H1 (cell line): Measurements from ENCODE around the gene CELSR1. TPM values are rescaled to one million over a fixed set of nuclear protein-coding genes. Genes with fewer than 3 reads are reported as not detected.

ENCODE experiments used
- CTCF ChIA-PET: fragments of 300-600 bp; sonication (Branson Sonifier 250); formaldehyde crosslinking; loops from one replicate; lab custom pipeline; 2021; ENCODE audit not compliant: partially characterized antibody; lab: Charles Lee
- POLR2A ChIA-PET: fragments of 300-600 bp; sonication (Branson Sonifier 250); formaldehyde crosslinking; loops from one replicate; lab custom pipeline; 2021; ENCODE audit warnings: inconsistent platforms; ENCODE audit not compliant: partially characterized antibody; lab: Charles Lee
- DNase-seq, 2 experiments: peaks; one replicate each; pipeline versions ENCODE4 v3.0.0 to v3.0.0-alpha.2; 2010 to 2022; ENCODE audit warnings: low spot score in 2 of 2, low read depth in 1 of 2, mixed read lengths in 1 of 2
- FAIRE-seq: peaks from 2 replicates; lab custom pipeline; 2011; peaks lifted over from hg19 to GRCh38; lab: Jason Lieb, UNC
- H2AFZ ChIP-seq: 2 replicates; pipeline ENCODE4 v1.8.1; 2012; ENCODE audit warnings: low read length, inconsistent platforms
- H2AK5ac ChIP-seq: 2 replicates; pipeline ENCODE4 v1.6.1; 2013; ENCODE audit warnings: low read depth, low read length
- H2BK120ac ChIP-seq: replicated peaks from 2 replicates; pipeline ENCODE3; 2013; ENCODE audit warnings: low read depth, low read length, inconsistent platforms
- H2BK12ac ChIP-seq: 2 replicates; pipeline ENCODE4 v1.6.1; 2013; ENCODE audit warnings: low read depth, low read length
- H2BK15ac ChIP-seq: 2 replicates; pipeline ENCODE4 v1.6.1; 2013; ENCODE audit warnings: low read length
- H2BK20ac ChIP-seq: 2 replicates; pipeline ENCODE4 v1.6.1; 2013; ENCODE audit warnings: low read length
- H2BK5ac ChIP-seq: 2 replicates; pipeline ENCODE4 v1.6.1; 2013; ENCODE audit warnings: low read depth, low read length
- H3K14ac ChIP-seq: 2 replicates; pipeline ENCODE4 v1.6.1; 2013; ENCODE audit warnings: inconsistent platforms; ENCODE audit not compliant: insufficient read length
- H3K18ac ChIP-seq: 2 replicates; pipeline ENCODE4 v1.6.1; 2013; ENCODE audit warnings: low read length; ENCODE audit errors: extremely low read depth
- H3K23ac ChIP-seq: 2 replicates; pipeline ENCODE4 v1.6.1; 2013; ENCODE audit warnings: inconsistent platforms; ENCODE audit not compliant: insufficient read length
- H3K23me2 ChIP-seq: 2 replicates; pipeline ENCODE4 v1.6.1; 2013; ENCODE audit warnings: low read depth, low read length
- H3K27ac ChIP-seq: 2 replicates; pipeline ENCODE4 v1.6.1; 2011; ENCODE audit warnings: low read depth, low read length, inconsistent platforms
- H3K27me3 ChIP-seq, 4 experiments: replicated peaks in 1 of 4; 1 replicate in 1 of 4; 2 replicates in 3 of 4; pipeline versions ENCODE4 v1.6.1 to v1.8.1; 2011 to 2013; ENCODE audit warnings: low read length in 3 of 4, mild to moderate bottlenecking in 3 of 4, inconsistent platforms in 2 of 4, mixed read lengths in 2 of 4, moderate library complexity in 1 of 4; ENCODE audit not compliant: control insufficient read depth in 3 of 4, insufficient read depth in 3 of 4; ENCODE audit errors: extremely low read depth in 1 of 4
- H3K36me3 ChIP-seq, 4 experiments: 2 replicates each; pipeline versions ENCODE4 v1.6.1 to v1.8.1; 2011 to 2013; ENCODE audit warnings: mild to moderate bottlenecking in 4 of 4, low read length in 3 of 4, moderate library complexity in 2 of 4, control low read depth in 1 of 4, inconsistent platforms in 1 of 4; ENCODE audit not compliant: insufficient read depth in 4 of 4, control insufficient read depth in 2 of 4
- H3K4ac ChIP-seq: replicated peaks from 2 replicates; pipeline ENCODE3; 2013; ENCODE audit warnings: low read length, low read depth, mixed read lengths, inconsistent platforms; ENCODE audit not compliant: insufficient read length
- H3K4me1 ChIP-seq, 4 experiments: replicated peaks in 1 of 4; 1 replicate in 1 of 4; 2 replicates in 3 of 4; pipeline versions ENCODE4 v1.6.1 to v1.8.1; 2011 to 2013; ENCODE audit warnings: low read length in 3 of 4, inconsistent platforms in 2 of 4, mixed read lengths in 1 of 4; ENCODE audit not compliant: insufficient read depth in 4 of 4, control insufficient read depth in 3 of 4
- H3K4me2 ChIP-seq, 2 experiments: 2 replicates each; pipeline versions ENCODE4 v1.6.1 to v1.8.1; 2011 to 2013; ENCODE audit warnings: low read depth in 2 of 2, low read length in 2 of 2, control low read depth in 1 of 2, inconsistent platforms in 1 of 2, mild to moderate bottlenecking in 1 of 2; ENCODE audit not compliant: insufficient read depth in 1 of 2
- H3K4me3 ChIP-seq, 4 experiments: fragments of 200-600, 300-600 bp in 1 of 4; sonication (generic), shearing (Covaris generic), sonication (Bioruptor Twin) in 1 of 4; 2 replicates each; pipeline versions ENCODE4 v1.5.1 to v1.8.1; 2011 to 2016; ENCODE audit warnings: low read length in 4 of 4, low read depth in 3 of 4, control low read depth in 2 of 4, inconsistent platforms in 2 of 4, mild to moderate bottlenecking in 2 of 4, mixed read lengths in 1 of 4, moderate library complexity in 1 of 4; ENCODE audit not compliant: insufficient read depth in 2 of 4; ENCODE audit errors: extremely low read depth in 1 of 4
- H3K56ac ChIP-seq: replicated peaks from 2 replicates; pipeline ENCODE3; 2013; ENCODE audit warnings: low read depth, mild to moderate bottlenecking, mixed read lengths, low read length, inconsistent platforms; ENCODE audit not compliant: insufficient read length
- H3K79me1 ChIP-seq: 2 replicates; pipeline ENCODE4 v1.6.1; 2013; ENCODE audit warnings: low read depth, low read length, control low read depth
- H3K79me2 ChIP-seq, 2 experiments: 2 replicates each; pipeline versions ENCODE4 v1.6.1 to v1.8.1; 2012 to 2013; ENCODE audit warnings: low read length in 2 of 2, mild to moderate bottlenecking in 2 of 2, inconsistent platforms in 1 of 2; ENCODE audit not compliant: insufficient read depth in 2 of 2, control insufficient read depth in 1 of 2
- H3K9ac ChIP-seq, 4 experiments: replicated peaks in 1 of 4; 1 replicate in 1 of 4; 2 replicates in 3 of 4; pipeline versions ENCODE4 v1.6.1 to v1.8.1; 2011 to 2013; ENCODE audit warnings: low read depth in 3 of 4, low read length in 3 of 4, control low read depth in 2 of 4, mild to moderate bottlenecking in 2 of 4, moderate library complexity in 2 of 4, inconsistent platforms in 1 of 4; ENCODE audit errors: extremely low read depth in 1 of 4
- H3K9me3 ChIP-seq, 2 experiments: 2 replicates each; pipeline versions ENCODE4 v1.6.1 to v1.8.1; 2012 to 2013; ENCODE audit warnings: mild to moderate bottlenecking in 2 of 2, moderate library complexity in 2 of 2, control low read depth in 1 of 2, inconsistent platforms in 1 of 2, low read depth in 1 of 2, low read length in 1 of 2, mixed read lengths in 1 of 2; ENCODE audit not compliant: insufficient read depth in 2 of 2
- H4K20me1 ChIP-seq, 2 experiments: replicated peaks in 1 of 2; 2 replicates each; pipeline versions ENCODE3 to v1.8.1; 2011 to 2013; ENCODE audit warnings: inconsistent platforms in 2 of 2, low read length in 2 of 2, mild to moderate bottlenecking in 1 of 2; ENCODE audit not compliant: insufficient read depth in 2 of 2, control insufficient read depth in 1 of 2
- H4K5ac ChIP-seq: 2 replicates; pipeline ENCODE4 v1.6.1; 2013; ENCODE audit warnings: low read length, low read depth, mixed read lengths, inconsistent platforms; ENCODE audit not compliant: insufficient read length
- H4K8ac ChIP-seq: 2 replicates; pipeline ENCODE4 v1.8.0; 2013; ENCODE audit warnings: mild to moderate bottlenecking, moderate library complexity, low read length, inconsistent platforms; ENCODE audit not compliant: insufficient read depth; ENCODE audit errors: extremely low read depth
- H4K91ac ChIP-seq: replicated peaks from 2 replicates; pipeline ENCODE3; 2013; ENCODE audit warnings: low read length, mixed read lengths, inconsistent platforms; ENCODE audit not compliant: insufficient read length
- ASH2L ChIP-seq: fragments of 200-600, 300-600 bp; sonication (generic); IDR thresholded peaks from one replicate; pipeline ENCODE4 v1.7.1; 2017; ENCODE audit warnings: low read length
- BACH1 ChIP-seq: IDR thresholded peaks from 2 replicates; pipeline ENCODE4 v1.6.1; 2012; ENCODE audit warnings: low read length, improper control_type of control experiment
- KDM4A ChIP-seq: IDR thresholded peaks from one replicate; pipeline ENCODE4 v1.7.1; 2012; ENCODE audit warnings: low read depth, mild to moderate bottlenecking, moderate library complexity, low read length, inconsistent platforms; ENCODE audit not compliant: severe bottlenecking
- MAFK ChIP-seq: IDR thresholded peaks from 2 replicates; pipeline ENCODE4 v1.6.1; 2012; ENCODE audit warnings: low read depth, mild to moderate bottlenecking, improper control_type of control experiment, low read length
- RFX5 ChIP-seq: IDR thresholded peaks from 2 replicates; pipeline ENCODE4 v1.6.1; 2011; ENCODE audit warnings: low read depth, low read length, improper control_type of control experiment, borderline replicate concordance
- SIX5 ChIP-seq: IDR thresholded peaks from 2 replicates; pipeline ENCODE4 v1.6.1; 2011; ENCODE audit warnings: mild to moderate bottlenecking, low read depth, low read length
- TBP ChIP-seq: IDR thresholded peaks from 2 replicates; pipeline ENCODE4 v1.6.1; 2011; ENCODE audit warnings: low read depth, low read length, improper control_type of control experiment
- ZNF274 ChIP-seq: IDR thresholded peaks from 2 replicates; pipeline ENCODE4 v1.7.0; 2012; ENCODE audit warnings: low read length, borderline replicate concordance; ENCODE audit errors: extremely low read depth
- WGBS, 2 experiments: shearing (Covaris generic) in 1 of 2; methylation state at CpG; one replicate each; pipeline versions ENCODE4 v1.1.6 to v1.1.7; 2013 to 2015; ENCODE audit warnings: low lambda C conversion rate in 2 of 2, mixed read lengths in 2 of 2, inconsistent platforms in 1 of 2, low coverage in 1 of 2, missing lambda C conversion rate in 1 of 2; ENCODE audit not compliant: insufficient replicate concordance in 2 of 2, insufficient coverage in 1 of 2, insufficient read length in 1 of 2; ENCODE audit errors: extremely low coverage in 1 of 2, missing lambda C conversion rate in 1 of 2; 5-methylcytosine and 5-hydroxymethylcytosine counted together
- polyA plus RNA-seq, 7 experiments: library from polyadenylated mRNA; depleted of rRNA in 3 of 7; stranded (reverse) in 5 of 7; unstranded in 2 of 7; fragments of >200 nt in 5 of 7; fragments of 200-250 nt in 2 of 7; gene quantifications; 1 replicate in 5 of 7; 2 replicates in 1 of 7; 4 replicates in 1 of 7; pipeline versions ENCODE4 v1.2.1 to v1.2.3, GENCODE V29; 2011 to 2013; ENCODE audit warnings: missing spikeins in 2 of 7, mixed read lengths in 2 of 7
- total RNA-seq: library from RNA; stranded (reverse); fragmentation: NEBNext Ultra II Directional; extraction: Animal tissue kit (Norgen Biotek cat#: 25700); gene quantifications from 2 replicates; pipeline ENCODE4 v1.2.1, GENCODE V29; 2021
- TF ChIP-seq, protein P1 (sequence below), 3 experiments: IDR thresholded peaks; 1 replicate in 2 of 3; 2 replicates in 1 of 3; pipeline versions ENCODE4 v1.5.1 to v1.6.1; 2011; ENCODE audit warnings: low read length in 3 of 3, mild to moderate bottlenecking in 3 of 3, inconsistent platforms in 2 of 3, low read depth in 1 of 3, moderate library complexity in 1 of 3; ENCODE audit not compliant: insufficient read depth in 1 of 3; ENCODE audit errors: control extremely low read depth in 1 of 3

The CELSR1 gene
- total and polyA plus RNA-seq, 2 of the 8 experiments (the other 6 are each of a cell fraction or from before 2014, with no cell fraction given) = 9.0 to 12.4 TPM

DNA sequence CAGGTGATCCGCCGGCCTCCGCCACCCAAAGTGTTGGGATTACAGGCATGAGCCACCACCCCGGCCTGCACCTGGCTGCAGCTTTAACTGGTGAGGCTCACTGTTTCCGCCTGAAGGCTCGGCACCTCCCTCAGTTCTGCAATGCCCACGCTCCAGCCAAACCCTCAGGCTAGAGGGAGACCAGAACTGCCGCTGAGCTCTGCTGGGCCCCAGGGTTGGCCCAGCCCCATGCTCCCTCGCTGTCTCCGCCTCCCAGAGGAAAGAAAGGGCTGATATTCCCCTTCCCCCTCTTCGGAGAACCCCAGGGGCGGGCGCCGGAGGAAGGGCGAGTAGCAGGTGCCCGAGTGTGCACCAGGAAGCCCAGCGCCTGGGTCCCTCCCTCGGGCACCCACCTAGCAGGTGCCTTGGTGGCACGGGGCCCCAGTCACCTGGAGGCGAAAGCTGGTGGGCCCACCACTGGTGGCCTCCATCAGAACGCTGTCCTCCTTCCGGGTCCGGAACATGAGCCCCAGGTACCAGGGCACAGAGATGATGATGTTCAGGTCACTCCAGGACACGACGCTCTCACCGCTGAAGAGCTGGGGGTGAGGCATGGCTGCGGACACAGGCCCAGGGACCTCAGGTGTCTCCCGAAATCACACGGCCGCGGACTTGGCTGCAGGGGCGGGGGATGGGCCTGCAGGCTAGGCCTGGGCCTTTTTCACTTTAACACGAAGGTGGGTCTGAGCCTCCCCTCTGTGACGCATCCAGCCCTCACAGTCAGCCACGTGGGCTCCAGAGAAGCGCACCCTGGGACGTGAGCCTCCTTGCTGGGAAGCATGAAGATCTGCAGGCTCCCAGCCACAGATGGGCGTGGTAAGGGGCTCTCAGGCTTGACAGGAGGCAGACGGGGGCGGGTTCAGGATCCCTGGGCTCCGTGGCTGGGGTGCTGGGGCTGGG is 128.6 kb downstream of the CELSR1 start:
- H3K9ac ChIP-seq = no peak overlapping the region
- peak overlapping the region; percentile 7 for H4K5ac ChIP-seq
- H3K23me2 ChIP-seq = no peaks in the 10 kb centered on the region
- H3K4me1 ChIP-seq = peaks cover 0 to 7% (median 4%) of the 10 kb centered on the region in 4 experiments; a peak in 4 of 7 replicates
- H3K4me3 ChIP-seq = no peak overlapping the region
- no peak overlapping the region for H2BK120ac ChIP-seq
- ChIA-PET POLR2A (no interaction called here), CTCF (interaction anchor here (0.9 to 2.5 kb wide), 3 partner anchors 34 to 133 kb away, joined by 3 to 9 read pairs (median 4); no protein-coding TSS in a partner anchor)
- H3K27me3 ChIP-seq = no peaks in the 10 kb centered on the region
- peak overlapping the region; percentile 65; the same call in 1 of the 2 replicates for H2AK5ac ChIP-seq
- H2BK20ac ChIP-seq = no peak overlapping the region
- no peak overlapping the region for H3K4ac ChIP-seq
- no peak overlapping the region for H3K4me2 ChIP-seq
- peak overlapping the region; percentile 24; the same call in 1 of the 2 replicates for H2BK5ac ChIP-seq
- no peak overlapping the region for H2AFZ ChIP-seq
- no peak overlapping the region for H3K23ac ChIP-seq
- H3K9me3 ChIP-seq = no peaks in the 10 kb centered on the region
- no peak overlapping the region for H3K14ac ChIP-seq
- H4K91ac ChIP-seq = no peak overlapping the region
- H2BK15ac ChIP-seq = no peak overlapping the region
- no peak overlapping the region; the same call in none of the 2 replicates for H4K8ac ChIP-seq
- no peak for FAIRE-seq
- H3K18ac ChIP-seq = no peak overlapping the region; the same call in none of the 2 replicates
- DNase-seq = no peak
- H2BK12ac ChIP-seq = 0 out of 2 replicates have a peak overlapping the region, but pooled peaks have one; percentile 2
- H3K36me3 ChIP-seq = no peaks in the 10 kb centered on the region
- H3K79me1 ChIP-seq = no peaks in the 10 kb centered on the region
- H4K20me1 ChIP-seq = peaks cover 0 to 1% of the 10 kb centered on the region in 2 experiments
- H3K56ac ChIP-seq = no peak overlapping the region
- no peak overlapping the region for H3K27ac ChIP-seq
- WGBS, 2 experiments = 90% methylated on average over 36 of the region's 41 CpGs; no CpG with 5 or more reads in 1 of the 2 experiments
- no peaks in the 10 kb centered on the region for H3K79me2 ChIP-seq
- TF ChIP-seq BACH1 = no peak
- TF ChIP-seq SIX5 = no peak
- TF ChIP-seq MAFK = no peak
- no peak for TF ChIP-seq KDM4A
- no peak for TF ChIP-seq TBP
- no peak for TF ChIP-seq ZNF274
- TF ChIP-seq RFX5 = no peak
- TF ChIP-seq ASH2L = no peak
- TF ChIP-seq, protein P1, sequence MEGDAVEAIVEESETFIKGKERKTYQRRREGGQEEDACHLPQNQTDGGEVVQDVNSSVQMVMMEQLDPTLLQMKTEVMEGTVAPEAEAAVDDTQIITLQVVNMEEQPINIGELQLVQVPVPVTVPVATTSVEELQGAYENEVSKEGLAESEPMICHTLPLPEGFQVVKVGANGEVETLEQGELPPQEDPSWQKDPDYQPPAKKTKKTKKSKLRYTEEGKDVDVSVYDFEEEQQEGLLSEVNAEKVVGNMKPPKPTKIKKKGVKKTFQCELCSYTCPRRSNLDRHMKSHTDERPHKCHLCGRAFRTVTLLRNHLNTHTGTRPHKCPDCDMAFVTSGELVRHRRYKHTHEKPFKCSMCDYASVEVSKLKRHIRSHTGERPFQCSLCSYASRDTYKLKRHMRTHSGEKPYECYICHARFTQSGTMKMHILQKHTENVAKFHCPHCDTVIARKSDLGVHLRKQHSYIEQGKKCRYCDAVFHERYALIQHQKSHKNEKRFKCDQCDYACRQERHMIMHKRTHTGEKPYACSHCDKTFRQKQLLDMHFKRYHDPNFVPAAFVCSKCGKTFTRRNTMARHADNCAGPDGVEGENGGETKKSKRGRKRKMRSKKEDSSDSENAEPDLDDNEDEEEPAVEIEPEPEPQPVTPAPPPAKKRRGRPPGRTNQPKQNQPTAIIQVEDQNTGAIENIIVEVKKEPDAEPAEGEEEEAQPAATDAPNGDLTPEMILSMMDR (IDR thresholded peaks at IDR 0.05; ENCODE audit: control extremely low read depth in 1 of 3, insufficient read depth in 1 of 3, low read depth in 1 of 3, low read length in 3 of 3) = no peak
